ENCODE data around the gene ASTN2.

DNA sequence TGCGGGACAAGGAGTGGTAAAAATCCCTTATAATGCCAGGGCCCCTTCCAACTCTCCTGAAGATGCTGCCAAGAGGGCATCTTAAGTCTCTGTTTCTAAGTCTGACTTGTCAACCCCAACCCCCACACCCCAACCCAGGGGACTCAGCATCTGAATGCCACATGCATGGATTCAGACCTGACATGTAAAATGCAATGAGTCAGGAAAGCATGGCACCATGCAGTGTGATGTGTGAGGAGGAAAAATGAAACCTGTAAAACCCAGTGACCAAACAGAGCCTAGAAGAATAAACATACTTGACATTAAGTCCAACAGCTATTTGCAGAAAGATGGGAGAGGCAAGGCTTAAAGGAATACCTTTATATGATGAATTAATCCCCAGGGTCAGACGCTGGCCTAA, 112.4 kb downstream of the ASTN2 start:
- TF ChIP-seq CTCF (IDR thresholded peaks at IDR 0.05 in 2 of 3, conservative IDR thresholded peaks at IDR 0.05 in 1 of 3; ENCODE audit: control insufficient read depth in 2 of 3, extremely low read depth in 1 of 3, insufficient read depth in 1 of 3, low read depth in 3 of 3, low read length in 3 of 3) (no peak), RAD21 (IDR thresholded peaks at IDR 0.05; ENCODE audit: insufficient read depth, low read depth, low read length) (no peak), BMI1 (IDR thresholded peaks at IDR 0.05; ENCODE audit: borderline replicate concordance) (no peak)
- TF ChIP-seq, protein P1, sequence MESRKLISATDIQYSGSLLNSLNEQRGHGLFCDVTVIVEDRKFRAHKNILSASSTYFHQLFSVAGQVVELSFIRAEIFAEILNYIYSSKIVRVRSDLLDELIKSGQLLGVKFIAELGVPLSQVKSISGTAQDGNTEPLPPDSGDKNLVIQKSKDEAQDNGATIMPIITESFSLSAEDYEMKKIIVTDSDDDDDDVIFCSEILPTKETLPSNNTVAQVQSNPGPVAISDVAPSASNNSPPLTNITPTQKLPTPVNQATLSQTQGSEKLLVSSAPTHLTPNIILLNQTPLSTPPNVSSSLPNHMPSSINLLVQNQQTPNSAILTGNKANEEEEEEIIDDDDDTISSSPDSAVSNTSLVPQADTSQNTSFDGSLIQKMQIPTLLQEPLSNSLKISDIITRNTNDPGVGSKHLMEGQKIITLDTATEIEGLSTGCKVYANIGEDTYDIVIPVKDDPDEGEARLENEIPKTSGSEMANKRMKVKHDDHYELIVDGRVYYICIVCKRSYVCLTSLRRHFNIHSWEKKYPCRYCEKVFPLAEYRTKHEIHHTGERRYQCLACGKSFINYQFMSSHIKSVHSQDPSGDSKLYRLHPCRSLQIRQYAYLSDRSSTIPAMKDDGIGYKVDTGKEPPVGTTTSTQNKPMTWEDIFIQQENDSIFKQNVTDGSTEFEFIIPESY (IDR thresholded peaks at IDR 0.05) = no peak
